Measurements from ENCODE around the gene SOCS3. TPM values are rescaled to one million over a fixed set of nuclear protein-coding genes. Genes with fewer than 3 reads are reported as not detected.

Gene SOCS3
- total RNA-seq, 1 donor from 2014 or later, result 620 TPM

- intact Hi-C loops (cut with DNase I), result no loop called here
- H3K9me3 ChIP-seq, result no peaks in the 10 kb centered on the region
- peaks cover 6 to 26% of the 10 kb centered on the region in 2 donors for H3K4me1 ChIP-seq
- no peak overlapping the region for H3K4me3 ChIP-seq
- no peak for TF ChIP-seq CTCF (IDR thresholded peaks at IDR 0.05)
- H3K27me3 ChIP-seq, result no peaks in the 10 kb centered on the region
- DNase-seq (ENCODE audit: low spot score in 2 of 2), result no peak
- H3K27ac ChIP-seq, result peak overlapping the region in 1 of 2 donors; percentile 24
- H3K36me3 ChIP-seq, result peaks cover 6 to 13% of the 10 kb centered on the region in 2 donors
Measured at GRCh38 chr17:78390241-78391050, 30.6 kb upstream of the SOCS3 start.

GRCh38 chr17:78387977-78388941 lies 28.4 kb upstream of the SOCS3 start:
- no peak for DNase-seq (ENCODE audit: low spot score in 2 of 2)
- peak overlapping the region; percentile 55 to 66 for H3K27ac ChIP-seq
- no peak for TF ChIP-seq CTCF (IDR thresholded peaks at IDR 0.05)
- H3K4me3 ChIP-seq, result no peak overlapping the region
- peaks cover 0 to 5% of the 10 kb centered on the region in 2 donors for H3K36me3 ChIP-seq
- no peaks in the 10 kb centered on the region for H3K27me3 ChIP-seq
- intact Hi-C loops (cut with DNase I), result no loop called here
- peaks cover 16 to 41% of the 10 kb centered on the region in 2 donors for H3K4me1 ChIP-seq
- H3K9me3 ChIP-seq, result no peaks in the 10 kb centered on the region

GRCh38 chr17:78384479-78385175 lies 24.8 kb upstream of the SOCS3 start:
- Histone ChIP-seq H3K36me3 (no peaks in the 10 kb centered on the region), H3K27me3 (no peaks in the 10 kb centered on the region), H3K27ac (peak overlapping the region; percentile 81 to 82), H3K9me3 (no peaks in the 10 kb centered on the region), H3K4me3 (no peak overlapping the region), H3K4me1 (peaks cover 22 to 45% of the 10 kb centered on the region in 2 donors)
- intact Hi-C loops (cut with DNase I), result no loop called here
- TF ChIP-seq CTCF (IDR thresholded peaks at IDR 0.05), result no peak
- DNase-seq (ENCODE audit: low spot score in 2 of 2), result no peak

- peak; percentile 89 to 98 for DNase-seq (ENCODE audit: low spot score in 2 of 2)
- TF ChIP-seq CTCF (IDR thresholded peaks at IDR 0.05), result no peak
- Histone ChIP-seq H3K9me3 (no peaks in the 10 kb centered on the region), H3K27ac (peak overlapping the region; percentile 81 to 82), H3K36me3 (no peaks in the 10 kb centered on the region), H3K4me3 (peak overlapping the region in 1 of 2 donors; percentile 4), H3K27me3 (no peaks in the 10 kb centered on the region), H3K4me1 (peaks cover 29 to 52% of the 10 kb centered on the region in 2 donors)
- intact Hi-C loops (cut with DNase I), result no loop called here
Measured at GRCh38 chr17:78383725-78384471, 24.0 kb upstream of the SOCS3 start.
